GM12801 (cell line): ENCODE results near the gene ZNF75A.

Experiments used
- CTCF ChIP-seq: IDR thresholded peaks from one replicate; pipeline ENCODE4 v1.5.1; 2011; ENCODE audit warnings: control low read depth; ENCODE audit not compliant: insufficient read length; ENCODE audit errors: extremely low read depth

The ZNF75A gene

GRCh38 chr16:3282730-3283542 is 22.4 kb upstream of the ZNF75A start, which contains the start of gene ZNF263:
Gene ZNF263 (plus strand): TSS chr16:3283491. CDS start chr16:3283819, 328 bp downstream.
- TF ChIP-seq CTCF, result no peak

GRCh38 chr16:3283543-3284447 is 21.5 kb upstream of the ZNF75A start:
- no peak for TF ChIP-seq CTCF

GRCh38 chr16:3285131-3285530 is 20.2 kb upstream of the ZNF75A start:
- no peak for TF ChIP-seq CTCF

GRCh38 chr16:3289998-3290673 is 15.2 kb upstream of the ZNF75A start:
- no peak for TF ChIP-seq CTCF

GRCh38 chr16:3292604-3293003 is 12.7 kb upstream of the ZNF75A start:
- TF ChIP-seq CTCF, result no peak

GRCh38 chr16:3295209-3295608 is 10.1 kb upstream of the ZNF75A start:
- TF ChIP-seq CTCF, result no peak

- TF ChIP-seq CTCF, result no peak
These were observed 9.5 kb upstream of the ZNF75A start for GRCh38 chr16:3295783-3296182.
